ENCODE measurements around the gene CDK13.

CDK13 gene

GRCh38 chr7:39919646-39920045 is 30.4 kb upstream of the CDK13 start:
- H3K4me3 ChIP-seq (ENCODE audit: low read length): no peak overlapping the region
- no peak for DNase-seq (ENCODE audit: low read depth)
- TF ChIP-seq, protein P1, sequence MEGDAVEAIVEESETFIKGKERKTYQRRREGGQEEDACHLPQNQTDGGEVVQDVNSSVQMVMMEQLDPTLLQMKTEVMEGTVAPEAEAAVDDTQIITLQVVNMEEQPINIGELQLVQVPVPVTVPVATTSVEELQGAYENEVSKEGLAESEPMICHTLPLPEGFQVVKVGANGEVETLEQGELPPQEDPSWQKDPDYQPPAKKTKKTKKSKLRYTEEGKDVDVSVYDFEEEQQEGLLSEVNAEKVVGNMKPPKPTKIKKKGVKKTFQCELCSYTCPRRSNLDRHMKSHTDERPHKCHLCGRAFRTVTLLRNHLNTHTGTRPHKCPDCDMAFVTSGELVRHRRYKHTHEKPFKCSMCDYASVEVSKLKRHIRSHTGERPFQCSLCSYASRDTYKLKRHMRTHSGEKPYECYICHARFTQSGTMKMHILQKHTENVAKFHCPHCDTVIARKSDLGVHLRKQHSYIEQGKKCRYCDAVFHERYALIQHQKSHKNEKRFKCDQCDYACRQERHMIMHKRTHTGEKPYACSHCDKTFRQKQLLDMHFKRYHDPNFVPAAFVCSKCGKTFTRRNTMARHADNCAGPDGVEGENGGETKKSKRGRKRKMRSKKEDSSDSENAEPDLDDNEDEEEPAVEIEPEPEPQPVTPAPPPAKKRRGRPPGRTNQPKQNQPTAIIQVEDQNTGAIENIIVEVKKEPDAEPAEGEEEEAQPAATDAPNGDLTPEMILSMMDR (conservative IDR thresholded peaks at IDR 0.05; ENCODE audit: low read depth, low read length): no peak

GRCh38 chr7:39921506-39922175 is 28.4 kb upstream of the CDK13 start:
- TF ChIP-seq, protein P1 (conservative IDR thresholded peaks at IDR 0.05; ENCODE audit: low read depth, low read length): no peak
- DNase-seq (ENCODE audit: low read depth): no peak
- no peak overlapping the region for H3K4me3 ChIP-seq (ENCODE audit: low read length)

GRCh38 chr7:39922580-39922979 is 27.5 kb upstream of the CDK13 start:
- no peak for DNase-seq (ENCODE audit: low read depth)
- H3K4me3 ChIP-seq (ENCODE audit: low read length): no peak overlapping the region
- TF ChIP-seq, protein P1 (conservative IDR thresholded peaks at IDR 0.05; ENCODE audit: low read depth, low read length): no peak

- TF ChIP-seq, protein P1 (conservative IDR thresholded peaks at IDR 0.05; ENCODE audit: low read depth, low read length): no peak
- H3K4me3 ChIP-seq (ENCODE audit: low read length): no peak overlapping the region
- no peak for DNase-seq (ENCODE audit: low read depth)
Observed at GRCh38 chr7:39923091-39923490, 27.0 kb upstream of the CDK13 start.

DNA sequence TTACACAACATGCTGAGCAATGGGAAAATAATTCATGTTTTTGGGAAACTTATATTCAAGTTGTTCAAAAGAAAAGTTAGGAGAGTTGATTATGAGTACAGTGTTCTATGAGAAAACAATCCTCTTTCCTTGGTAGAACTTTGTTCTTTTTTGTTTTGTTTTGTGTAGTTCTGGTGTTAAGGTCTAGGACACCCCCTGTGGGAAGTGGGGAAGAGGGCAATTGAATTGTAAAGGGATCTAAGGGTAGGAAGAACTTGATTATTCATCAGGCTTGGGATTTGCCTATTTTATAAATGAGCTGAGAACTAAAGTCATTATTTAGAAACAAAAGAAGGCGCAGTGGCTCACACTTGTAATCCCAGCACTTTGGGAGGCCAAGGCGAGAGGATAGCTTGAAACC is 25.9 kb upstream of the CDK13 start:
- TF ChIP-seq, protein P1 (conservative IDR thresholded peaks at IDR 0.05; ENCODE audit: low read depth, low read length): no peak
- DNase-seq (ENCODE audit: low read depth): no peak
- no peak overlapping the region for H3K4me3 ChIP-seq (ENCODE audit: low read length)

DNA sequence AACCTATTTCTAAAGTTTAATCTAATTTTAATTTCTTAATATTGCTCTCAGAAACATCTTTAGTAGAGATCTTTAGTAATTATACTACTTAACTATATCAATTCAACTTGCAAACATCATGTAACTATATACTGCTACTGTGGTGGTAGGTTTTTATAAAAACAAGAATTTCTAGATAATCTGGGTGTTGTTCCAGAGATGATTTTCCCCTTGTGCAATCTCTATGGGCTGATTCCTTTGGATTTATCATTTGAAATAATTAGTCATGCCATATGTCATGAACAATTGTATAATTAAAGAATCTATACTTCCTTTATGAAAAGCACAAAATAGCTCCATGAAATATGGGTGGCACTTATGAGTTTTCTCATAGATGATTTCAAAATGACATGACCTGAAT is 23.9 kb upstream of the CDK13 start:
- no peak for DNase-seq (ENCODE audit: low read depth)
- TF ChIP-seq, protein P1 (conservative IDR thresholded peaks at IDR 0.05; ENCODE audit: low read depth, low read length): no peak
- H3K4me3 ChIP-seq (ENCODE audit: low read length): no peak overlapping the region

- TF ChIP-seq, protein P1 (conservative IDR thresholded peaks at IDR 0.05; ENCODE audit: low read depth, low read length): no peak
- no peak overlapping the region for H3K4me3 ChIP-seq (ENCODE audit: low read length)
- no peak for DNase-seq (ENCODE audit: low read depth)
Observed at GRCh38 chr7:39927018-39927417, 23.0 kb upstream of the CDK13 start.

Measured in retinal pigment epithelial cell (primary cell).